ENCODE results near the gene PNMA8A. TPM values are rescaled to one million over a fixed set of nuclear protein-coding genes. Genes with fewer than 3 reads are reported as not detected.
"Not testable (repeated sequence)": the region's sequence is repeated elsewhere in the genome, so short reads cannot be mapped to it uniquely, and the experiment has no call there.

The PNMA8A gene
- polyA plus RNA-seq, 1 of the 3 experiments (the other 2 are of a cell fraction) = 10.2 TPM

GRCh38 chr19:46435009-46435408 is 36.4 kb downstream of the PNMA8A start:
- Histone ChIP-seq H3K4me3 (ENCODE audit: low read depth in 2 of 2, low read length in 1 of 2) (no peak overlapping the region), H4K20me1 (ENCODE audit: insufficient read depth) (no peaks in the 10 kb centered on the region), H3F3A (replicated peaks; ENCODE audit: insufficient read depth) (no peaks in the 10 kb centered on the region), H3K9ac (no peak overlapping the region), H3K9me2 (no peaks in the 10 kb centered on the region), H3K4me2 (no peak overlapping the region), H3K79me2 (ENCODE audit: insufficient read depth) (no peaks in the 10 kb centered on the region), H2AFZ (ENCODE audit: low read depth) (no peak overlapping the region), H3K27ac (ENCODE audit: low read depth in 2 of 2, low read length in 1 of 2) (no peak overlapping the region), H3K4me1 (ENCODE audit: control insufficient read depth in 1 of 2, insufficient read depth in 2 of 2, low read depth in 1 of 2, low read length in 1 of 2) (no peaks in the 10 kb centered on the region), H3K36me3 (replicated peaks in 1 of 2; ENCODE audit: control insufficient read depth in 1 of 2, insufficient read depth in 2 of 2, low read length in 1 of 2) (no peaks in the 10 kb centered on the region), H3K9me3 (no peaks in the 10 kb centered on the region), H3K27me3 (ENCODE audit: insufficient read depth) (no peaks in the 10 kb centered on the region)
- POLR2A ChIA-PET = no interaction called here
- CTCF ChIA-PET = interaction anchor here (0.9 kb wide), 1 partner anchor 27 kb away, joined by 3 read pairs; no protein-coding TSS in a partner anchor
- DNase-seq = no peak
- WGBS (ENCODE audit: low lambda C conversion rate) = 57% methylated on average over 6 of the region's 6 CpGs
- TF ChIP-seq TCF12 (IDR thresholded peaks at IDR 0.05) (no peak), TEAD4 (IDR thresholded peaks at IDR 0.05; ENCODE audit: borderline replicate concordance, insufficient read depth) (no peak), JUND (IDR thresholded peaks at IDR 0.05) (no peak), SIN3A (IDR thresholded peaks at IDR 0.05; ENCODE audit: borderline replicate concordance, low read depth, low read length) (no peak), NFIC (IDR thresholded peaks at IDR 0.05; ENCODE audit: borderline replicate concordance) (no peak), USF2 (IDR thresholded peaks at IDR 0.05; ENCODE audit: borderline replicate concordance, low read depth, low read length) (no peak), FOXM1 (IDR thresholded peaks at IDR 0.05; ENCODE audit: low read depth) (no peak), EP300 (IDR thresholded peaks at IDR 0.05; ENCODE audit: borderline replicate concordance in 1 of 2, low read depth in 1 of 2, low read length in 1 of 2) (no peak), ZBTB33 (IDR thresholded peaks at IDR 0.05; ENCODE audit: borderline replicate concordance, low read depth) (no peak), RFX5 (IDR thresholded peaks at IDR 0.05; ENCODE audit: low read length) (no peak), MXI1 (IDR thresholded peaks at IDR 0.05; ENCODE audit: low read depth, low read length) (no peak), PBX3 (IDR thresholded peaks at IDR 0.05) (no peak), POLR2AphosphoS5 (IDR thresholded peaks at IDR 0.05; ENCODE audit: low read depth, low read length) (no peak), USF1 (IDR thresholded peaks at IDR 0.05; ENCODE audit: borderline replicate concordance, low read depth) (no peak), IRF3 (IDR thresholded peaks at IDR 0.05; ENCODE audit: low read depth, low read length) (no peak), FOSL2 (IDR thresholded peaks at IDR 0.05; ENCODE audit: borderline replicate concordance, low read depth) (no peak), ELF1 (IDR thresholded peaks at IDR 0.05) (no peak)

- H2AFZ ChIP-seq (ENCODE audit: low read depth); H3K27me3 ChIP-seq (ENCODE audit: insufficient read depth); H3K4me3 ChIP-seq (ENCODE audit: low read depth in 2 of 2, low read length in 1 of 2); H3K4me1 ChIP-seq (ENCODE audit: control insufficient read depth in 1 of 2, insufficient read depth in 2 of 2, low read depth in 1 of 2, low read length in 1 of 2); POLR2A ChIA-PET; H3K36me3 ChIP-seq (replicated peaks in 1 of 2; ENCODE audit: control insufficient read depth in 1 of 2, insufficient read depth in 2 of 2, low read length in 1 of 2); H3K27ac ChIP-seq (ENCODE audit: low read depth in 2 of 2, low read length in 1 of 2); H3K4me2 ChIP-seq; DNase-seq; H3K9me2 ChIP-seq; H3K9ac ChIP-seq; H4K20me1 ChIP-seq (ENCODE audit: insufficient read depth); H3K9me3 ChIP-seq; H3F3A ChIP-seq (replicated peaks; ENCODE audit: insufficient read depth); H3K79me2 ChIP-seq (ENCODE audit: insufficient read depth): not testable (repeated sequence)
- CTCF ChIA-PET = interaction anchor here (1.3 kb wide), 1 partner anchor 82 kb away, joined by 3 read pairs; no protein-coding TSS in a partner anchor
- 42% methylated on average over 7 of the region's 7 CpGs for WGBS (ENCODE audit: low lambda C conversion rate)
Observed at GRCh38 chr19:46433470-46433869, 37.9 kb downstream of the PNMA8A start.
